K562 (cell line): ENCODE data around the gene DAPL1. TPM values are rescaled to one million over a fixed set of nuclear protein-coding genes. Genes with fewer than 3 reads are reported as not detected.

Source experiments
- ATAC-seq: fragments of 200-7000 bp; cut with Tn5 transposase; 3 replicates; pipeline ENCODE4 v1.9.1; 2020; ENCODE audit warnings: moderate library complexity
- BruUV-seq: library from RNA; stranded (reverse); fragments of 400-500 nt; replicated peaks from 2 replicates; lab custom pipeline; 2021; lab: Mats Ljungman, UMichigan
- CTCF ChIA-PET: fragments of 300-600 bp; formaldehyde crosslinking; extraction: SDS; loops from one replicate; lab custom pipeline; 2021; ENCODE audit warnings: low intra/inter-chr PET ratio; lab: Yijun Ruan, JAX
- POLR2A ChIA-PET: fragments of 300-600, 350-650 bp; sonication (Branson Sonifier 250); formaldehyde crosslinking; extraction: SDS; loops from one replicate; lab custom pipeline; 2021; ENCODE audit warnings: antibody characterized with exemption, inconsistent platforms; lab: Yijun Ruan, JAX
- DNase-seq, 4 experiments: peaks; one replicate each; pipeline versions ENCODE4 v3.0.0 to v3.0.0-alpha.2; 2011 to 2018; ENCODE audit warnings: low spot score in 3 of 4, mixed read lengths in 3 of 4; ENCODE audit errors: extremely low read depth in 1 of 4
- FAIRE-seq: peaks from 2 replicates; lab custom pipeline; 2011; peaks lifted over from hg19 to GRCh38; lab: Jason Lieb, UNC
- H2AFZ ChIP-seq: 2 replicates; pipeline ENCODE4 v1.6.0; 2011; ENCODE audit warnings: low read depth, low read length, control low read depth, inconsistent platforms
- H3K27ac ChIP-seq: fragments of 200-600 bp; 3 replicates; pipeline ENCODE4 v1.8.0; 2011; ENCODE audit warnings: low read depth, mild to moderate bottlenecking, control low read depth, inconsistent platforms, low read length, moderate library complexity, mixed read lengths; ENCODE audit errors: extremely low read depth
- H3K27me3 ChIP-seq, 2 experiments: fragments of 300-600 bp in 1 of 2; 2 replicates in 1 of 2; 3 replicates in 1 of 2; pipeline versions ENCODE4 v1.6.0 to v1.8.0; 2011; ENCODE audit warnings: inconsistent platforms in 2 of 2, low read length in 2 of 2, mild to moderate bottlenecking in 1 of 2, mixed read lengths in 1 of 2, moderate library complexity in 1 of 2; ENCODE audit not compliant: control insufficient read depth in 2 of 2, insufficient read depth in 2 of 2
- H3K36me3 ChIP-seq: fragments of 300-600 bp; 3 replicates; pipeline ENCODE4 v1.8.0; 2011; ENCODE audit warnings: mild to moderate bottlenecking, low read length, inconsistent platforms; ENCODE audit not compliant: control insufficient read depth, insufficient read depth
- H3K4me1 ChIP-seq, 2 experiments: fragments of 200-600 bp in 1 of 2; replicated peaks in 1 of 2; 2 replicates in 1 of 2; 3 replicates in 1 of 2; pipeline versions ENCODE4 v1.5.1 to v1.8.0; 2011; ENCODE audit warnings: inconsistent platforms in 2 of 2, low read length in 2 of 2, mild to moderate bottlenecking in 1 of 2, mixed read lengths in 1 of 2, moderate library complexity in 1 of 2; ENCODE audit not compliant: control insufficient read depth in 2 of 2, insufficient read depth in 2 of 2
- H3K4me2 ChIP-seq: 2 replicates; pipeline ENCODE4 v1.6.1; 2011; ENCODE audit warnings: low read length, control low read depth, inconsistent platforms, mixed read lengths; ENCODE audit not compliant: insufficient read depth
- H3K4me3 ChIP-seq: fragments of 200-600 bp; sonication (generic), shearing (Covaris generic); 2 replicates; pipeline ENCODE4 v1.5.1; 2016; ENCODE audit warnings: control low read depth, inconsistent platforms
- H3K79me2 ChIP-seq: fragments of 200-600 bp; 3 replicates; pipeline ENCODE4 v1.8.0; 2011; ENCODE audit warnings: low read length, inconsistent platforms; ENCODE audit not compliant: control insufficient read depth, insufficient read depth
- H3K9ac ChIP-seq, 2 experiments: 2 replicates each; pipeline versions ENCODE4 v1.6.0 to v1.6.1; 2011; ENCODE audit warnings: low read depth in 2 of 2, low read length in 2 of 2, control low read depth in 1 of 2, inconsistent platforms in 1 of 2, mild to moderate bottlenecking in 1 of 2, mixed read lengths in 1 of 2; ENCODE audit not compliant: insufficient read depth in 1 of 2
- H3K9me1 ChIP-seq: one replicate; pipeline ENCODE4 v1.6.0; 2011; ENCODE audit warnings: inconsistent platforms, mild to moderate bottlenecking, low read length, moderate library complexity; ENCODE audit not compliant: control insufficient read depth, insufficient read depth
- H3K9me3 ChIP-seq: replicated peaks from 2 replicates; pipeline ENCODE4 v1.5.1; 2011; ENCODE audit warnings: low read depth, low read length, inconsistent platforms; ENCODE audit not compliant: control insufficient read depth, insufficient read depth
- H4K20me1 ChIP-seq: replicated peaks from 2 replicates; pipeline ENCODE4 v1.6.1; 2011; ENCODE audit warnings: low read length, inconsistent platforms, mixed read lengths; ENCODE audit not compliant: control insufficient read depth, insufficient read depth
- ATF7 ChIP-seq: fragments of 450-650 bp; IDR thresholded peaks from 2 replicates; pipeline ENCODE4 v1.7.1; 2014; ENCODE audit warnings: mild to moderate bottlenecking, moderate library complexity
- CC2D1A ChIP-seq: fragments of 450-650 bp; IDR thresholded peaks from 2 replicates; pipeline ENCODE4 v1.6.1; 2017; ENCODE audit warnings: mild to moderate bottlenecking
- CTCF ChIP-seq, 3 experiments: IDR thresholded peaks in 2 of 3; conservative IDR thresholded peaks in 1 of 3; 2 replicates each; pipeline ENCODE4 v1.5.1; 2011 to 2012; ENCODE audit warnings: low read length in 3 of 3, mild to moderate bottlenecking in 3 of 3, control low read depth in 2 of 3, improper control_type of control experiment in 1 of 3, inconsistent platforms in 1 of 3, low read depth in 1 of 3, mixed read lengths in 1 of 3, moderate library complexity in 1 of 3; ENCODE audit not compliant: insufficient read depth in 2 of 3
- E2F3 ChIP-seq: fragments of 250-450 bp; sonication (Bioruptor Pico); IDR thresholded peaks from 2 replicates; pipeline ENCODE4 v1.4.0; 2020; ENCODE audit warnings: mild to moderate bottlenecking
- KDM5B ChIP-seq: fragments of 200-600 bp; sonication (generic); IDR thresholded peaks from 2 replicates; pipeline ENCODE4 v1.6.1; 2012; ENCODE audit warnings: low read depth, mild to moderate bottlenecking, moderate library complexity, low read length, control low read depth, inconsistent platforms; ENCODE audit not compliant: insufficient replicate concordance
- PKNOX1 ChIP-seq: fragments of 450-650 bp; IDR thresholded peaks from 2 replicates; pipeline ENCODE4 v1.6.1; 2016
- RAD21 ChIP-seq, 2 experiments: fragments of 250-450 bp in 1 of 2; fragments of 450-650 bp in 1 of 2; sonication (Bioruptor Pico) in 1 of 2; formaldehyde crosslinking in 1 of 2; IDR thresholded peaks in 1 of 2; conservative IDR thresholded peaks in 1 of 2; 2 replicates each; pipeline versions ENCODE4 v1.4.0 to v1.8.0; 2020 to 2022; ENCODE audit warnings: mild to moderate bottlenecking in 2 of 2, moderate library complexity in 1 of 2
- SMC3 ChIP-seq: conservative IDR thresholded peaks from 2 replicates; pipeline ENCODE4 v1.6.1; 2011; ENCODE audit warnings: low read depth, low read length, improper control_type of control experiment; ENCODE audit not compliant: insufficient read depth
- STAG1 ChIP-seq: sonication (generic); formaldehyde crosslinking; IDR thresholded peaks from 2 replicates; pipeline ENCODE4 v1.5.0; 2020; ENCODE audit warnings: missing genetic modification reagents, borderline replicate concordance
- XRCC3 ChIP-seq: fragments of 450-650 bp; IDR thresholded peaks from 2 replicates; pipeline ENCODE4 v1.6.1; 2017; ENCODE audit warnings: mild to moderate bottlenecking, moderate library complexity
- XRCC5 ChIP-seq: fragments of 200-400 bp; formaldehyde crosslinking; IDR thresholded peaks from 2 replicates; pipeline ENCODE4 v1.6.1; 2017; ENCODE audit warnings: low read depth, mild to moderate bottlenecking, low read length
- ZNF431 ChIP-seq: sonication (generic); formaldehyde crosslinking; IDR thresholded peaks from 2 replicates; pipeline ENCODE4 v1.8.0; 2022; ENCODE audit warnings: mild to moderate bottlenecking, missing genetic modification reagents
- WGBS: fragments of 100-300 bp; shearing (Covaris generic); methylation state at CpG from one replicate; pipeline ENCODE4 v1.1.6; 2016; ENCODE audit warnings: low coverage, mixed read lengths; ENCODE audit not compliant: insufficient coverage; ENCODE audit errors: missing lambda C conversion rate; 5-methylcytosine and 5-hydroxymethylcytosine counted together
- in situ Hi-C: fragments of 300-500 bp; cut with MboI; formaldehyde crosslinking; loops from 4 replicates; pipeline ENCODE4 v1.15.0; 2018; ENCODE audit warnings: inconsistent platforms, mixed read lengths
- intact Hi-C: fragments of 100-400 bp; cut with micrococcal nuclease; formaldehyde crosslinking; loops from 2 replicates; pipeline ENCODE4 v1.14.2; 2022
- polyA plus RNA-seq, 8 experiments: library from polyadenylated mRNA; depleted of rRNA in 4 of 8; stranded (reverse) in 5 of 8; unstranded in 3 of 8; fragments of >200 nt; fragmentation: Nextera tagmentation in 2 of 8; fragmentation: Illumina TruSeq in 1 of 8; extraction: Ambion mirVana in 2 of 8; extraction: Trizol in 1 of 8; gene quantifications; 2 replicates each; pipeline versions ENCODE4 v1.2.1 to v1.2.3, GENCODE V29; 2011 to 2014; ENCODE audit warnings: inconsistent platforms in 1 of 8, missing spikeins in 1 of 8
- total RNA-seq, 7 experiments: library from RNA; depleted of rRNA in 6 of 7; stranded (reverse); fragments of >200 nt in 6 of 7; fragmentation: Illumina TruSeq in 2 of 7; extraction: Trizol in 2 of 7; gene quantifications; 2 replicates each; pipeline versions ENCODE4 v1.2.1 to v1.2.3, GENCODE V29; 2011 to 2021; ENCODE audit warnings: low replicate concordance in 1 of 7

DAPL1 gene
- total and polyA plus RNA-seq, 9 of the 15 experiments (the other 6 are each of a cell fraction or from before 2014, with no cell fraction given): not detected

- H2AFZ ChIP-seq: peak overlapping the region; percentile 35
- no peak overlapping the region for H3K4me3 ChIP-seq
- DNase-seq (peak; percentile 74 to 84 (median 82)), ATAC-seq (peak; percentile 97), FAIRE-seq (peak; percentile 90)
- 2% methylated on average over 14 of the region's 14 CpGs for WGBS
- H3K9me1 ChIP-seq: no peaks in the 10 kb centered on the region
- ChIA-PET POLR2A (interaction anchor here (0.8 to 1.1 kb wide), 5 partner anchors 9 to 713 kb away, joined by 3 read pairs; no protein-coding TSS in a partner anchor), CTCF (interaction anchor here (0.6 to 1.9 kb wide), 4 partner anchors 720 to 1244 kb away, joined by 3 to 9 read pairs (median 4); no protein-coding TSS in a partner anchor)
- intact Hi-C loops: loop anchor here (1.0 to 5.0 kb wide), 3 partner anchors 719 to 1257 kb away; no protein-coding TSS in a partner anchor
- peaks cover 4 to 18% of the 10 kb centered on the region in 2 experiments; a peak in 4 of 5 replicates for H3K27me3 ChIP-seq
- no peaks in the 10 kb centered on the region for H4K20me1 ChIP-seq
- no peak overlapping the region for H3K27ac ChIP-seq
- no peaks in the 10 kb centered on the region for H3K4me1 ChIP-seq
- H3K9me3 ChIP-seq: no peaks in the 10 kb centered on the region
- H3K4me2 ChIP-seq: no peak overlapping the region
- BruUV-seq: no TSS peak
- H3K9ac ChIP-seq: no peak overlapping the region
- in situ Hi-C loops: no loop called here
- H3K79me2 ChIP-seq: no peaks in the 10 kb centered on the region
- H3K36me3 ChIP-seq: no peaks in the 10 kb centered on the region
- TF ChIP-seq RAD21 (CRISPR knock-in tag; conservative IDR thresholded peaks at IDR 0.05 in 1 of 2, IDR thresholded peaks at IDR 0.05 in 1 of 2): peak; percentile 85 to 88
- TF ChIP-seq CTCF (IDR thresholded peaks at IDR 0.05 in 2 of 3, conservative IDR thresholded peaks at IDR 0.05 in 1 of 3; ENCODE audit: insufficient read depth in 2 of 3, low read depth in 1 of 3, low read length in 3 of 3): peak; percentile 89 to 93 (median 90)
- TF ChIP-seq PKNOX1: peak; percentile 59
- no peak for TF ChIP-seq ATF7
- TF ChIP-seq XRCC5: no peak
- TF ChIP-seq XRCC3: no peak
- TF ChIP-seq STAG1 (CRISPR knock-in tag): peak; percentile 83; the same call in 1 of the 2 replicates
- TF ChIP-seq E2F3 (CRISPR knock-in tag): no peak
- peak; percentile 84 for TF ChIP-seq SMC3
- 0 out of 2 replicates have a peak, but pooled peaks have one; percentile 24 for TF ChIP-seq CC2D1A
- no peak for TF ChIP-seq ZNF431 (CRISPR knock-in tag)
- no peak for TF ChIP-seq KDM5B
Observed at GRCh38 chr2:158753641-158754611, 41.2 kb upstream of the DAPL1 start.
